HG03442 (cell line): ENCODE measurements around the gene FOXL1.

Experiments
- ATAC-seq: cut with Tn5 transposase; IDR thresholded peaks from one replicate; pipeline ENCODE4 v1.9.1; 2021; ENCODE audit warnings: mild to moderate bottlenecking, moderate library complexity; ENCODE audit not compliant: unreplicated experiment

FOXL1 gene

GRCh38 chr16:86578061-86578599 lies at the start of gene FOXL1:
Gene FOXL1 (plus strand): TSS chr16:86578549. CDS start chr16:86578724, 175 bp downstream.
- ATAC-seq = no peak

GRCh38 chr16:86529160-86529559 lies 49.2 kb upstream of the FOXL1 start:
- ATAC-seq = no peak

- no peak for ATAC-seq
Measured at GRCh38 chr16:86530251-86531190, 47.8 kb upstream of the FOXL1 start.

DNA sequence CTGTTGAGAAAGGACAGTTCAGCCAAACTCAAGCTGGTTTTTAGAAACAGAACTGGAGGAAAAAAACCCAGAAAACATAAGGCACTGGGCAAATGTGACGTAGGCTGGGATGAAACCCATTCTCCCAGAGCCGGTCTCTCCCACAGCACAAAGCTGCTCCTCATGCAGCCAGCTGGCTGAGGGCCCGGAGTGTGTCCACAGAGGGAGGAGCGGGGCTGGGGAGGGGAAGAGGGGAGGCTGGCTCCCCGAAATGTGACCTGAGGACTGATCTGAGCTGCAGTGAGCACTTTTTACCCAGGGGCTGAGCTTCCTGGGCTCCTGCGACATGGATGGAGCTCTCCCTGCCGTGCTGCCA lies 47.2 kb upstream of the FOXL1 start:
- ATAC-seq = no peak

GRCh38 chr16:86531641-86532525 lies 46.5 kb upstream of the FOXL1 start:
- ATAC-seq = no peak

DNA sequence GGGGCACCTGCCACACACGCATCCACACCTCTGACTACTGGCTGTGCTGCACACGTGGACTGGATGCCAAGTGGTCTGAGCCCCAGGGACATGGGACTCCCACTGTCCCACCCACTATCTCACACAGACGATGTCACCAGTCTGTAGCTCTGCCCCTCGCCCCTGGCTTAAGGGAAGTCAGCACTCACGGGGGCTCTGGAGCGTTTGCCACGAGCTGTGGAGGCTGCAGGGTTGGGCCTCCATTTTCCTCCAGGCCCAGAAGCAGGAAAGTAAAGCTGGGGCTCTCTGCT lies 45.9 kb upstream of the FOXL1 start:
- ATAC-seq = no peak

DNA sequence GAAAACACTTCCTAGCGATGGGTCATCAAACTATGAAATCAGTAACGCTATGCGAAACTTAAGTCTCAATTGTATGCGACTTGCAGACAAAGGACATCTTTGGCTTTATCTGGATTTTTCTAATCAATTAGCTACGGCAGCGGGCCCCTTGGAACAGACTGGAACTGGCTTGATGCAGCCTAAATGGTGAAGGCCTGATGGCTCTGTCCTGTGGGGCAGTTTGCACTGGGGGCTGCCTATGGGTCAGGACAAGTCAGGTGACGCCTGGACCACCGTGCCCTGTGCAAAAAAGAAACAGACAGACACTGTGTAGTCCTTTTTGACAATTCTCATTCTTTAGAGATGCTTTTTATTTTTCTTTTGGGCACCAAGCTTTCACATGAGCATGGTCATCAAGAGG lies 45.3 kb upstream of the FOXL1 start:
- ATAC-seq = no peak

DNA sequence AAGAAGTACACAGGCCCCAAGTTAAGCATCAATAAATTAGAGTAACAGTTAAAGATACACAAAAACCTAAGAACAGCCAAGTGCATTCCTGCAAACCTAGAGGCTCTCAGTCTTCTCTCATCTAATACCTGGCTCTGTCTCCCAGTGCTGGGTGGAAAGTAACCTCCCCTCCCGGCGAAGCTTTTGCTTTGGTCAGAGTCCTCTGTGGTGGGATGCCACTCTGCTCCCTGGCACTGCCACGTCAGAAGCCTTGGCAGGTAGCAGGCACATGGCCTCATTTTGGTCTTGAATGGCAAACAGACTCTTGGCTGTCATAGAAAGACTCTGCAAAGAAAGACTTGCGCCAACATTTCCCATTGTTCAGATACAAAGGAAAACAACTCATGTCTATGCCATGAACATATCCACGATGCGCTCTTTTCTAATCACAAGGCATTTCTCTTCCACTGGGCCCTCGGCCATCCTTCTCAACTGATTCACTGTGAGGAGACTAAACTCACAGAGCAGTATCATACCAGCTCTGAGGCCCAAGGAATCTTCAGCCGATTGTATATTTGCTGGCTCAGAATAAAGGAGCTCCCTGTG lies 44.5 kb upstream of the FOXL1 start:
- no peak for ATAC-seq

GRCh38 chr16:86534779-86535615 lies 43.4 kb upstream of the FOXL1 start:
- ATAC-seq = no peak

GRCh38 chr16:86536621-86537020 lies 41.7 kb upstream of the FOXL1 start:
- no peak for ATAC-seq

- ATAC-seq = no peak
Measured at GRCh38 chr16:86537486-86537885, 40.9 kb upstream of the FOXL1 start.

DNA sequence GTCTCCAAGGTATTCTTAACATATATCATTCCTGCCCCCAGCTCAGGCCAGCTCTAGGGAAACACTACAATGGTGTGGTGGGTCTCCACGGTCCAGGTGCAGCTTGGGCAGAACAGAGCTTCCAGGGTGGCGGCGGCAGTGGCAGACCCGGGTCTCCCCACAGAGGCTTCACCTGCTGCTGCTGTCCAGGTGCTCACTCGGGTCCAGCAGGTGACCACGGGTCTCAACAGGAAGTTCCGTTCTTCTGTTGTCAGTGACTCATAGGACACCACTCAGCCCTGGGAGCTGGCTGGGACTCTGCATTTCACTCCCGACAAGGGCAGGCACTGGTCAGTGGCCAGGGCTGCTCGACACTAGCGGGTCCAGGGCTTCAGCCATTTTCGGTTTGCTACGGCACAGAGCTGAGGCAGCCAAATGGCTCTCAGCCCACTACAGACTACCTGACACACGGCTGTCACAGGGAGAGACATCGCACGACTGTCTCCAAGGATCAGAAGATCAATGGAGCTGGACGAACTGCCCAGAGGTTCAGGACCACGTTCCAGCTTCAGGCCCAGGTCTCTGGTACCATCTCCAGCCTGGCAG lies 40.1 kb upstream of the FOXL1 start:
- ATAC-seq = no peak

DNA sequence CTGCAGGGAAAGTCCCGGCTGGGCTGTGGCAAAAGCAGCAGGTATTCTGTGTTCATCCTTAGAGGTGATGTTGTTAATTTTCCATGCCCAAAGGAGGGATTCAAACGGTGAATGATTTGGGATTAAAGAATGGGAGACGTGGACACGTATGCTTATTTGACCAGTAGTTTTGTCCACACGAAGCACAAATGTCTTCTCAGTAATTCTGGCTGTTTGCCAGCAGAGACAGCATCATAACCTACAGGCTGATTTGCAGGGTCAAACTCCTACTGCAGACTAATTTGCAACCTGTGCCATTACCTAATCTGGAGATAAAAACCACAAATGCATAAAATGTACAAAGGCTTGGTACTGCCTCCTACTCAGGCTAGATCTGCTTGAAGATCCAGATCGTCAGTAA lies 37.5 kb upstream of the FOXL1 start:
- no peak for ATAC-seq

DNA sequence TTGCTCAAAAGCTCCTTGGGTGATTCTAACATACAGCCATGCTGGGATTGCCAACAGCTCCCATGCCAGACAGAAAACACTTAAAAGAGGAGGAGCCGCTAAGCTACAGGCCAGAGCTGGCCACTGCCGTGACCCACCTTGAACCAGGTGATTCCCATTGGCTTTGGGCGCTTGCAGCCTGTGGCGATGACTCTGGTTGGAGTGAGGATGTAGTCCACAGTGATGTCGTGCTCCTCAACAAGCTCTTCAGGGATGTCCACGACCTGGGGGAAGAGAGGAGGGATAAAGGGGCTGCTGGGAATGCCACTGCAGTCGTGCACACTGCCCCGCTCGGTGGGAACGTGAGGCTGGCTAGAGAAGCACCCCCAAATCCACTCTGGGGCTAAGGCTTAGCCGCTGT lies 36.8 kb upstream of the FOXL1 start:
- ATAC-seq = no peak

DNA sequence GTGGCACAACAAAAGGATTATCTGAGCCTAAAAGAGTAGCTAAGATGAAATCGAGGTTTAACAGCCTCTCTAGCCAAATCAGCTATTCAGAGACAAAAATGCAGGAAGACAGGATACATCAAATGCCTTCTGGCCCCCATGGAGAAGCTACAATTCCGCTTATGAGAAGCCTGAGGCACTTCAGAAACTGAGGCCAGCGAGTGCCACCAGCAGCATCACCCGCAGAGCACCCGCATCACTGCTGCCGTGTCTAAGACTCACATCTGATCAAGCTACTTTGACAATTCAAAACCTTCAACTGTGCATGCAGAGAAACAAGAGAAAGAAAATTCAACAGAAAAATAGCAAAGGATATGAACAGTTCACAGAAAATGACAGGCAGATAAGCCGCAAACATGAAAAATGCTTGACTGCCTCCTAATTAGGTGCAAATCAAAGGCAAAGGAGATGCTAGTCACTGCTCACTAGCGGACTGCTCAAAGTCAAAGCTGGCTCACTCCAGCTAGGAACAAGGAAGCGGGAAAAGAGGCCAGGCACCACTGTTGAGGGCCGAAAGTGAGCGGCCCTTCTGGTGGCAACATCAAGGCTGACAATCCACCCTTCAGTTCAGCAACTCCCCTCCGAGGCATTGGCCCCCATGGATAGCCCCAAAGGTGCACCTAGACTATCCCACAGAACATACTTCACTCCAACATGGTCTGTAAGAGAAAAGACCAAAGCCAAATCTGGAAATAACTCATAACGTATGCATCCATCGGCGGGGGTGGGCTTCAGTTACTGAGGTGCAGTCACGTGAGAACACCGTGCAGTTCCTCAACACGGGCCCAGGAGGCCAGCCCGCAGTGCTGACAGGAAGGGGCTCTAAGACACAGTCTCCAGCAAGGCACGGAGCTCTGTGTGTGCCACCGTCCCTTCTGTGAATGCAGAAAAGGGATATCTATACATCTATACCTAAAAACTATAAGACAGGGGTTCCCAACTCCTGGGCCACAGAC lies 35.3 kb upstream of the FOXL1 start:
- no peak for ATAC-seq

DNA sequence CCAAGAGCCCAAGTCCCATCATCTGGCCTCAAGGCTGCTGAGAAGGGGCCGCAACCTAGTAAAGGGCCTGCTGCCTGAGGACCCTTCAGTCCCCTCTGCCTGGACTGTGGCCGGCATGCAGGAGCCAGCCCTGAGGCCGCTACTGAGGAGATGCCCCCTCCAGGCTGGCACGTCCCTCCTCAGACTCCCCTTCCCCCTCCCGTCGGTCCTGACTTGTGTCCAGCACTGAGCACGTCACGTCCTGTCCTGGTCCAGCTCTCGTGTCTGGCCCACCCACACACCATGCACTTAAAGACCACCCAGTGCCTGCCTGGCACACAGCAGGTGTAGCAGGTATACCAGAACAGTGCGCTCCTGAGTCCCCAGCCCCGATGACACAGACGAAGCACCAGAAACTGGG lies 32.9 kb upstream of the FOXL1 start:
- ATAC-seq = no peak

DNA sequence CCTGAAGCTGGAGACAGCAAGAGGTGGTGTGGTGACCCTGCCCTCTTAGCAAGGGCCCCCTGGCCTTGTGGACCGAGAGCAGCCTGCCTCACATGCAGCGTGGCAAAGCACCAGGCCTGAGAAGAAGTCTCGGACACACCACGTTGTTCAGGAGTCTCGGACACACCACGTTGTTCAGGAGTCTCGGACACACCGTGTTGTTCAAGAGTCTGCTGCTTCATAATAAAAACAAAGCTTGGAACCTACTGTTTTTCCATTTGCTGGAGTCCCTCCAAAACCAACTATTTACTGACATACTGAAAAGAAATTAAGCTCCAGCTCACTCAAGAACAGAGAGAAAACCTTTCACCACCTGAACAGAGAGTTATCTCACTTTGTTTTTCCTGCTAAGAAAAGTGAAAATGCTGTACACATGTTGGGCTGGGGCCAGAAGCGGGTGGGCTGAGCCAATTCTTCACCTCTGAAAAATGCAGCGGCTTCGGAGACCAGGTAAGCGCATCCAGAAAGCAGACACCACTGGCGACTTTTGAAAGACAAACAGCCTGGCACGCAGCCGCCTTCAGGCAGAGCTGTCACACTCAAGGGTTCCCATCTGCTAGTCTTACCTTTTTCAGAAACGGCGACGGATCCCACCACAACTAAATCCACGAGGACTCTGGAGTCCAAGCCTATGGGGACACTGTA lies 32.3 kb upstream of the FOXL1 start:
- no peak for ATAC-seq

GRCh38 chr16:86546638-86547013 lies 31.7 kb upstream of the FOXL1 start:
- no peak for ATAC-seq
